Testis (tissue), 3 donors: Measurements from ENCODE around the gene MKI67. TPM values are rescaled to one million over a fixed set of nuclear protein-coding genes. Genes with fewer than 3 reads are reported as not detected.

Experiments used
- DNase-seq: peaks from one replicate; pipeline ENCODE4 v3.0.0-alpha.2; 2019
- H3K27ac ChIP-seq, 2 donors: fragments of 200-600 bp; sonication (generic); one replicate each; pipeline ENCODE4 v1.5.1; 2019
- H3K27me3 ChIP-seq: fragments of 200-600 bp; sonication (generic); one replicate; pipeline ENCODE4 v1.5.1; 2019
- H3K36me3 ChIP-seq: fragments of 200-600 bp; sonication (generic); one replicate; pipeline ENCODE4 v1.5.1; 2017; ENCODE audit warnings: low read depth; ENCODE audit errors: missing control alignments
- H3K4me1 ChIP-seq: fragments of 200-600 bp; sonication (generic); one replicate; pipeline ENCODE4 v1.5.1; 2019
- H3K4me3 ChIP-seq, 2 donors: fragments of 200-600 bp; sonication (generic); one replicate each; pipeline ENCODE4 v1.5.1; 2017 to 2019
- H3K9me3 ChIP-seq: fragments of 200-600 bp; sonication (generic); one replicate; pipeline ENCODE4 v1.5.1; 2017
- CTCF ChIP-seq, 3 experiments: fragments of 450-650 bp in 2 of 3; fragments of 200-600 bp in 1 of 3; sonication (generic) in 1 of 3; IDR thresholded peaks; one replicate each; pipeline ENCODE4 v1.5.1; 2016 to 2019; ENCODE audit warnings: antibody characterized with exemption in 3 of 3, mild to moderate bottlenecking in 2 of 3, moderate library complexity in 1 of 3
- POLR2A ChIP-seq: fragments of 450-650 bp; IDR thresholded peaks from one replicate; pipeline ENCODE4 v1.6.1; 2017; ENCODE audit warnings: antibody characterized with exemption, mild to moderate bottlenecking, moderate library complexity
- WGBS, 2 donors: methylation state at CpG; one replicate each; pipeline ENCODE4 v1.1.5; 2018; 5-methylcytosine and 5-hydroxymethylcytosine counted together
- intact Hi-C: fragments of 100-400 bp; cut with DNase I; formaldehyde crosslinking; loops from one replicate; pipeline ENCODE4 v1.15.1; 2023; ENCODE audit warnings: low total_unique reads
- polyA plus RNA-seq: library from polyadenylated mRNA; stranded (reverse); fragments of 350-450 nt; fragmentation: Illumina TruSeq; extraction: RNeasy Lipid Tissue Mini Kit (QIAGEN cat#74804); gene quantifications from one replicate; pipeline ENCODE4 v1.2.3, GENCODE V29; 2014; ENCODE audit warnings: low read depth, low replicate concordance; ENCODE audit not compliant: insufficient read depth
- total RNA-seq, 2 donors: library from RNA; depleted of rRNA; stranded (reverse); fragments of >200 nt; gene quantifications; one replicate each; pipeline ENCODE4 v1.2.3, GENCODE V29; 2016

Gene MKI67
- total and polyA plus RNA-seq, 3 donors from 2014 or later, result 4.0 to 7.2 (median 4.5) TPM

- no peak for DNase-seq
- Histone ChIP-seq H3K27me3 (no peaks in the 10 kb centered on the region), H3K4me3 (no peak overlapping the region), H3K9me3 (no peaks in the 10 kb centered on the region), H3K27ac (no peak overlapping the region), H3K4me1 (peaks cover 9% of the 10 kb centered on the region), H3K36me3 (no peaks in the 10 kb centered on the region)
- intact Hi-C loops, result no loop called here
- WGBS, 2 donors, result 87 to 89% methylated on average over 8 of the region's 8 CpGs
- no peak for TF ChIP-seq CTCF (IDR thresholded peaks at IDR 0.05)
Measured at GRCh38 chr10:128128582-128128981, 2.4 kb upstream of the MKI67 start.

DNA sequence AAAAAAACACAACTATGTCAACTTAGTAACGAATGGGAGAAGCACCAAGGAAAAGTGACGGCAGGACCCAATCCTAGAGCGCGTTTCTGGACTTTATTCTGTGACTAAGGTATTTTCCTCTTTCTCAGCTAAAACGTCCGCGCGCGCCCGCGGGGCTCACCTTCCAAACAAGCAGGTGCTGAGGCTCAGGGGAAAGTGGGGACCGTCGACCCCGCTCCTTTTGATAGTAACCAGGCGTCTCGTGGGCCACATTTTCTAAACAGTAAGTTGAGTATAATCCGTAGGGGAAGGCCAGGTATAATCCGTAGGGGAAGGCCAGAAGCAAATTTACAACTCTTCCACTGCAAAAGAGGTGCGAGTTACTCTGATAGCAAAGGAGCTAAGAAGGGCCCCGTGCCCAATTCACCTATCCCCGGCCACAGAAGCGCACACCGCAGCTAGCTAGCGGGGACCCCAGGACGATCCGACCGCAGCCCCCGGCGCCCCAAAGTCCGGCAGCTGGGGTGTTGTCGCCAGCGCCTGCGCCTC, 743 bp downstream of the MKI67 start:
- no peak for DNase-seq
- peak overlapping the region; percentile 51 to 64 for H3K4me3 ChIP-seq
- H3K9me3 ChIP-seq, result no peaks in the 10 kb centered on the region
- H3K4me1 ChIP-seq, result peaks cover 9% of the 10 kb centered on the region
- intact Hi-C loops, result no loop called here
- TF ChIP-seq POLR2A, result no peak
- TF ChIP-seq CTCF (IDR thresholded peaks at IDR 0.05), result no peak
- H3K27ac ChIP-seq, result no peak overlapping the region
- no peaks in the 10 kb centered on the region for H3K27me3 ChIP-seq
- H3K36me3 ChIP-seq, result no peaks in the 10 kb centered on the region
- 2 to 4% methylated on average over 30 of the region's 33 CpGs for WGBS, 2 donors

DNA sequence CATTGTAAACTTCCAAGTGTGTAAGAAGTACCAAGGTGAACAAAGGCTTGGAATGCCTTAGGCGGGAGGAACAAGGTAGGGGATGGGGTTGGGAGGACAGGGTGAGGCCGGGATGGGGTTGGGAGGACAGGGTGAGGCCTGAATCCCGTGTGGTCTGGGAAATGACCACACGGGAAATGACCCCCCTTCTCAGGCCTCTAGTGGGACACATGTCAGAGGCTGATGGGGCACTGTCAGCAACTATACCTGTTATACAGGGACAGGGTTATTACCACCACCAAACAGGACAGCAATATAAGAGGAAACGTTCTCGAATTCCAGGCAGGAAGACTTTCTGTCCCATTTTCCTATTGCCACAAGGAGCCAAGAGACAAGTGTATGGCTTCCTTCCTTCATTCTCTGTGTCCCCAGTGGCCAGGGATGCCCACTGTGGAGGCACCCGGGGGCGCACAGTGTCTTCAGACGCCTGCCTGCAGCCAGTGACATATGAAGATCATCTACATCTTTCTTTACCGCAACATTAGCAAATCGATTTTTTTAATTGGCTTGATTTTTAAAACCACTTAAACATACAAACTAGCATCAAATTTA, 1.3 kb downstream of the MKI67 start:
- no peak for DNase-seq
- intact Hi-C loops, result no loop called here
- Histone ChIP-seq H3K4me3 (peak overlapping the region in 1 of 2 donors; percentile 51), H3K27me3 (no peaks in the 10 kb centered on the region), H3K36me3 (no peaks in the 10 kb centered on the region), H3K27ac (no peak overlapping the region), H3K4me1 (peaks cover 9% of the 10 kb centered on the region), H3K9me3 (no peaks in the 10 kb centered on the region)
- 25 to 48% methylated on average over 10 of the region's 11 CpGs for WGBS, 2 donors
- no peak for TF ChIP-seq POLR2A
- TF ChIP-seq CTCF (IDR thresholded peaks at IDR 0.05), result no peak

GRCh38 chr10:128123846-128124245, 2.4 kb downstream of the MKI67 start:
- intact Hi-C loops, result no loop called here
- H3K27me3 ChIP-seq, result no peaks in the 10 kb centered on the region
- TF ChIP-seq CTCF (IDR thresholded peaks at IDR 0.05) (no peak), POLR2A (no peak)

GRCh38 chr10:128122931-128123330, 3.3 kb downstream of the MKI67 start:
- intact Hi-C loops, result no loop called here
- Histone ChIP-seq H3K36me3 (no peaks in the 10 kb centered on the region), H3K4me1 (peaks cover 9% of the 10 kb centered on the region), H3K9me3 (no peaks in the 10 kb centered on the region), H3K4me3 (no peak overlapping the region), H3K27me3 (no peaks in the 10 kb centered on the region), H3K27ac (no peak overlapping the region)
- WGBS, 2 donors, result 91 to 92% methylated on average over 2 of the region's 2 CpGs
- no peak for TF ChIP-seq CTCF (IDR thresholded peaks at IDR 0.05)
- TF ChIP-seq POLR2A, result no peak
- no peak for DNase-seq

More at GRCh38 chr10:128123846-128124245, 2.4 kb downstream of the MKI67 start:
- H3K9me3 ChIP-seq, result no peaks in the 10 kb centered on the region
- no peak overlapping the region for H3K27ac ChIP-seq
- H3K36me3 ChIP-seq, result no peaks in the 10 kb centered on the region
- no peak for DNase-seq
- no peak overlapping the region for H3K4me3 ChIP-seq
- H3K4me1 ChIP-seq, result peaks cover 9% of the 10 kb centered on the region
